Measurements from ENCODE around the gene LARP1. TPM values are rescaled to one million over a fixed set of nuclear protein-coding genes. Genes with fewer than 3 reads are reported as not detected.

The LARP1 gene
- total and polyA plus RNA-seq, 9 of the 15 experiments (the other 6 are each of a cell fraction or from before 2014, with no cell fraction given) = 22.6 to 300 (median 92.0) TPM

DNA sequence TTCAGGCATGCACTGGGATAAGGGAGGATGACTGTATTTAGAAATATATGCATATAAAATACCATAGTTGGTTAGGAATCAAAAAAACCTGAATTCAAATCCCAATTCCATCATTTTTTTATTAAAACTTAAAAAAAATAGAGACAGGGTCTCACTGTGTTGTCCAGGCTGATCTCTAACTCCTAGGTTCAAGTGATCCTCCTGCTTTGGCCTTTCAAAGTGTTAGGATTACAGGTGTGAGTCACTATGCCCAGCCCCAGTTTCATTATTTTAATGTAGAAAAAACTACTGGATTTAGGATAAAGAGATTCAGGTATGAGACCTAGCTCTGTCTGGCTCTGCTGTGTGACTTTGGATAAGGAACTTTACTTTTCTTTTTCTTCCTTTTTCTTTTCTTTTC lies 3.3 kb upstream of the LARP1 start:
- no peak for DNase-seq (ENCODE audit: extremely low read depth in 1 of 4, low spot score in 3 of 4)
- Histone ChIP-seq H3K27ac (ENCODE audit: extremely low read depth, low read depth, low read length) (no peak overlapping the region), H3K36me3 (ENCODE audit: control insufficient read depth, insufficient read depth, low read length) (no peaks in the 10 kb centered on the region; the same call in 1 of the 3 replicates), H3K4me3 (no peak overlapping the region), H3K9me3 (replicated peaks; ENCODE audit: control insufficient read depth, insufficient read depth, low read depth, low read length) (no peaks in the 10 kb centered on the region), H3K4me1 (replicated peaks in 1 of 2; ENCODE audit: control insufficient read depth in 2 of 2, insufficient read depth in 2 of 2, low read length in 2 of 2) (peaks cover 12 to 29% of the 10 kb centered on the region in 2 experiments), H3K9ac (ENCODE audit: insufficient read depth in 1 of 2, low read depth in 2 of 2, low read length in 2 of 2) (no peak overlapping the region), H3K4me2 (ENCODE audit: insufficient read depth, low read length) (no peak overlapping the region), H2AFZ (ENCODE audit: low read depth, low read length) (no peak overlapping the region), H3K79me2 (ENCODE audit: control insufficient read depth, insufficient read depth, low read length) (peaks cover 33% of the 10 kb centered on the region), H3K9me1 (ENCODE audit: control insufficient read depth, insufficient read depth, low read length) (no peaks in the 10 kb centered on the region), H4K20me1 (replicated peaks; ENCODE audit: control insufficient read depth, insufficient read depth, low read length) (no peaks in the 10 kb centered on the region), H3K27me3 (ENCODE audit: control insufficient read depth in 2 of 2, insufficient read depth in 2 of 2, low read length in 2 of 2) (no peaks in the 10 kb centered on the region)
- in situ Hi-C loops (cut with MboI) = no loop called here
- intact Hi-C loops (cut with micrococcal nuclease) = no loop called here
- ChIA-PET CTCF (ENCODE audit: low intra/inter-chr PET ratio) (no interaction called here), POLR2A (interaction anchor here (0.6 to 1.7 kb wide), 4 partner anchors 65 to 302 kb away, joined by 3 read pairs; no protein-coding TSS in a partner anchor)
- TF ChIP-seq SNRNP70 (optimal IDR thresholded peaks at IDR 0.05; ENCODE audit: low read depth, low read length) (no peak), LARP7 (IDR thresholded peaks at IDR 0.05) (no peak), BMI1 (IDR thresholded peaks at IDR 0.05; ENCODE audit: low read length) (no peak), TOE1 (IDR thresholded peaks at IDR 0.05; ENCODE audit: borderline replicate concordance) (no peak), TOE1 (CRISPR knock-in tag; IDR thresholded peaks at IDR 0.05; ENCODE audit: borderline replicate concordance, low read depth) (no peak), RBM25 (IDR thresholded peaks at IDR 0.05; ENCODE audit: low read depth, low read length, severe bottlenecking) (peak; percentile 57), CHCHD3 (CRISPR knock-in tag; IDR thresholded peaks at IDR 0.05) (no peak), ZNF121 (CRISPR knock-in tag; conservative IDR thresholded peaks at IDR 0.05) (peak; percentile 71), NR4A1 (CRISPR knock-in tag; IDR thresholded peaks at IDR 0.05) (no peak), NR4A1 (tag; IDR thresholded peaks at IDR 0.05) (no peak), SMC3 (conservative IDR thresholded peaks at IDR 0.05; ENCODE audit: insufficient read depth, low read depth, low read length) (no peak), XRCC4 (IDR thresholded peaks at IDR 0.05; ENCODE audit: extremely low read depth, insufficient read depth, insufficient read length) (no peak), ZNF239 (CRISPR knock-in tag; IDR thresholded peaks at IDR 0.05) (no peak), ARID1B (IDR thresholded peaks at IDR 0.05) (no peak)
- TF ChIP-seq, protein P1, sequence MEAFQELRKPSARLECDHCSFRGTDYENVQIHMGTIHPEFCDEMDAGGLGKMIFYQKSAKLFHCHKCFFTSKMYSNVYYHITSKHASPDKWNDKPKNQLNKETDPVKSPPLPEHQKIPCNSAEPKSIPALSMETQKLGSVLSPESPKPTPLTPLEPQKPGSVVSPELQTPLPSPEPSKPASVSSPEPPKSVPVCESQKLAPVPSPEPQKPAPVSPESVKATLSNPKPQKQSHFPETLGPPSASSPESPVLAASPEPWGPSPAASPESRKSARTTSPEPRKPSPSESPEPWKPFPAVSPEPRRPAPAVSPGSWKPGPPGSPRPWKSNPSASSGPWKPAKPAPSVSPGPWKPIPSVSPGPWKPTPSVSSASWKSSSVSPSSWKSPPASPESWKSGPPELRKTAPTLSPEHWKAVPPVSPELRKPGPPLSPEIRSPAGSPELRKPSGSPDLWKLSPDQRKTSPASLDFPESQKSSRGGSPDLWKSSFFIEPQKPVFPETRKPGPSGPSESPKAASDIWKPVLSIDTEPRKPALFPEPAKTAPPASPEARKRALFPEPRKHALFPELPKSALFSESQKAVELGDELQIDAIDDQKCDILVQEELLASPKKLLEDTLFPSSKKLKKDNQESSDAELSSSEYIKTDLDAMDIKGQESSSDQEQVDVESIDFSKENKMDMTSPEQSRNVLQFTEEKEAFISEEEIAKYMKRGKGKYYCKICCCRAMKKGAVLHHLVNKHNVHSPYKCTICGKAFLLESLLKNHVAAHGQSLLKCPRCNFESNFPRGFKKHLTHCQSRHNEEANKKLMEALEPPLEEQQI (IDR thresholded peaks at IDR 0.05) = no peak
- no TSS peak for BruUV-seq (replicated peaks)
- no peak for ATAC-seq
- FAIRE-seq = no peak
